ENCODE results near the gene SIRPG.
"Not testable (repeated sequence)": the region's sequence is repeated elsewhere in the genome, so short reads cannot be mapped to it uniquely, and the experiment has no call there.

SIRPG gene

GRCh38 chr20:1635291-1635979, 22.1 kb downstream of the SIRPG start:
- no peak for DNase-seq (ENCODE audit: low spot score)

- no peak for DNase-seq (ENCODE audit: low spot score)
Observed at GRCh38 chr20:1633535-1633934, 24.0 kb downstream of the SIRPG start.

GRCh38 chr20:1632178-1632577, 25.4 kb downstream of the SIRPG start:
- no peak for DNase-seq (ENCODE audit: low spot score)

GRCh38 chr20:1631309-1632151, 26.0 kb downstream of the SIRPG start:
- DNase-seq (ENCODE audit: low spot score) = peak; percentile 25

GRCh38 chr20:1630186-1630585, 27.4 kb downstream of the SIRPG start:
- no peak for DNase-seq (ENCODE audit: low spot score)

GRCh38 chr20:1629321-1629720, 28.3 kb downstream of the SIRPG start:
- no peak for DNase-seq (ENCODE audit: low spot score)

GRCh38 chr20:1628621-1629020, 29.0 kb downstream of the SIRPG start:
- DNase-seq (ENCODE audit: low spot score) = no peak

GRCh38 chr20:1627200-1627550, 30.4 kb downstream of the SIRPG start:
- DNase-seq (ENCODE audit: low spot score) = peak; percentile 1

- DNase-seq (ENCODE audit: low spot score) = peak; percentile 3
Observed at GRCh38 chr20:1626528-1627199, 30.9 kb downstream of the SIRPG start.

GRCh38 chr20:1625083-1625690, 32.4 kb downstream of the SIRPG start:
- DNase-seq (ENCODE audit: low spot score) = peak; percentile 0

- DNase-seq (ENCODE audit: low spot score) = peak; percentile 1
Observed at GRCh38 chr20:1623501-1624205, 33.9 kb downstream of the SIRPG start.

GRCh38 chr20:1622450-1622849, 35.1 kb downstream of the SIRPG start:
- no peak for DNase-seq (ENCODE audit: low spot score)

- DNase-seq (ENCODE audit: low spot score) = no peak
Observed at GRCh38 chr20:1621316-1621715, 36.3 kb downstream of the SIRPG start.

- DNase-seq (ENCODE audit: low spot score) = peak; percentile 0
Observed at GRCh38 chr20:1619861-1620444, 37.6 kb downstream of the SIRPG start, which contains the start of gene SIRPB1. TSS of gene SIRPB1 (minus strand) at chr20:1620009. CDS start at chr20:1619944, 65 bp downstream.

GRCh38 chr20:1618954-1619540, 38.5 kb downstream of the SIRPG start:
- DNase-seq (ENCODE audit: low spot score) = no peak

GRCh38 chr20:1618479-1618878, 39.1 kb downstream of the SIRPG start:
- no peak for DNase-seq (ENCODE audit: low spot score)

- DNase-seq (ENCODE audit: low spot score) = no peak
Observed at GRCh38 chr20:1616858-1617434, 40.6 kb downstream of the SIRPG start.

- DNase-seq (ENCODE audit: low spot score) = not testable (repeated sequence)
Observed at GRCh38 chr20:1610404-1610803, 47.2 kb downstream of the SIRPG start.

- not testable (repeated sequence) for DNase-seq (ENCODE audit: low spot score)
Observed at GRCh38 chr20:1608678-1609347, 48.8 kb downstream of the SIRPG start.

GRCh38 chr20:1600736-1601135, 56.8 kb downstream of the SIRPG start:
- no peak for DNase-seq (ENCODE audit: low spot score)

All from GM03348 (cell line).